Measurements from ENCODE around the gene SDF2L1.
"Not testable (repeated sequence)": the region's sequence is repeated elsewhere in the genome, so short reads cannot be mapped to it uniquely, and the experiment has no call there.

Gene SDF2L1

GRCh38 chr22:21637450-21637849 lies 4.7 kb upstream of the SDF2L1 start:
- not testable (repeated sequence) for DNase-seq

DNA sequence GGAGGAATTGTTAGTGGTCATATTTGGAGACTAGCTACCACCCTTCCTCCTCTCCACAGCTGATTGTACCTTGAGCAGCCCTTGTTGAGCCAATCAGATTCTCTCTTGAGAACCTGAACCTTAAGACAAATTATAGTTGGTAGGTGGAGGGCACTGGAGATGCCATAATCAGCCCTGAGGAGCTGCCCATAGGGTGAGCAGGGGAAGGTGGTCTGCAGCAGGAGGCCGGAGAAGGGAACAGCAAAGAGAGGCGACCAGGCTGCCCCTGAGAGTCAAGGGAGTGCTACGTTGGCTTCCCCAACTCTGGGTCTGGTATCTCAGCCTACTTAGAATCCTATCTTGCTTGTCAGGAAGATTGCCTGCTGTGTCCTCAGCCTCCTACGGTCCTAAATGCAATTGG lies 2.7 kb upstream of the SDF2L1 start:
- no peak for DNase-seq

DNA sequence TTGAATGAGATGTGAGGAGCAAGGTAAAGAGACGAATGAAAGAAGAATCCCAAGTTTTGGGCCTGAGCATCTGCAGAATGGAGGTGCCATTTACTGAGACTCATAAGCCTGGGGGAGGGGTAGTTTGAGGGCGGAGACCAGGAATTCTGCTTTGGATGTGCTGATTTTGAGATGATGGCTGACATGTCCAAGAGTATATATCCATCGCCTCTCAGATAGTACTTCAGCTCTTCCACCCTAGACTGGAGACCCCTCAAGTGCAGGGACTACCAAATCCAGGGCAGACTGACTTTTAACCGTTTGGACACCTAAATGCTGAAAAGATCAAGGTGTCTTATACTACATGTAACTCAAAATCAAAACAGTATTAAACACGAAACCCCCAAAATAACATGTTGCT lies 1.3 kb upstream of the SDF2L1 start:
- no peak for DNase-seq

DNA sequence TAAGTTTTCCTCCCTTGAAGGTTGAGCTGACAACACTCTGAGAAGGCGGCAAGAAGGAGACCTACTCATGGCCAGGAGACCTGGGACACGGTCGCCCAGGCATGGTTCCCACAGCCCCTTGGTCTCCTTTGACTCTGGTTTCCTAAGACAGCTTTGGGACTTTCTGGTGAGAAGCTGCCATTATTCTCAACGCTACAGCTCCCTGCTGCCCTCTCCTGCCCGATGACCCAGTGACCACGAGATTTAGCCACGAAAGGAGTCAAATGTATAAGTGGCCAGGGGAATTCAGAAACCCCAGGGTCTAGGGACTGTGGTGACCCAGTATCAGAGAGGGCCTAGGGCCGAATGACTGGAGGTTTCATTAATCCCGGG lies 699 bp upstream of the SDF2L1 start:
- DNase-seq = no peak

DNA sequence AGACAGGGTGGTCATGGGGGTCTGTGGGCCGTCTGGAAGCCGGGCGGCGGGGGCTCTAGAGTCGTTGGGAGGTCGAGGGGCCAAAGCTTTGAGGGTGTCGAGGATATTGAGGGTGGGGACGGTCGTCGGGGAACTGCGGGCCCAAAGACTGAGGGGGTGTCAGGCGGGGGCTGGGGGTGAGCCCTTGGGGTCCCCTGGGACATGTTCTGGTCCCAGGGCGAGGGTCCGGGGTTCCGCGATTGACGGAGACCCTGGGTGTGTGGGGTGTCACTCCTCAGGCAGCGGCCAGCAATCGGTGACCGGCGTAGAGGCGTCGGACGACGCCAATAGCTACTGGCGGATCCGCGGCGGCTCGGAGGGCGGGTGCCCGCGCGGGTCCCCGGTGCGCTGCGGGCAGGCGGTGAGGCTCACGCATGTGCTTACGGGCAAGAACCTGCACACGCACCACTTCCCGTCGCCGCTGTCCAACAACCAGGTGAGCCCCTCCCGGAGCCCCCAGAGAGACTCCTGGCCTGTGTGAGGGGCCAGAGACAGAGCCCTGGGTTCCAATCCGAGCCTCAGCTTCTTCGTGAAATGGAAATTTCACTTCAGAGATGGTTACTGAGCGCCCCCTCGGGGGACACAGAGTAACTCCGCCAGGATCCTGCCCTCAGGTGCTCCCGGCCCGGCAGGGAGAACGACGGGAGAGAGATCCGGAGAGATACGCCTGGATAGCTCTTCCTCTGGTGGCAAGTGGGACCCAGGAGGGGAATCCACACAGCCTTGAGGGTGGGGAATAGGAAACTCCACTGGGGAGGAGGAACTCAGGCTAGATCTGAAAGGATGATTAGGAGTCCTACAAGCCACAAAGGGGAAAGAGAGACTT lies 714 bp downstream of the SDF2L1 start:
- DNase-seq = peak; percentile 53

DNA sequence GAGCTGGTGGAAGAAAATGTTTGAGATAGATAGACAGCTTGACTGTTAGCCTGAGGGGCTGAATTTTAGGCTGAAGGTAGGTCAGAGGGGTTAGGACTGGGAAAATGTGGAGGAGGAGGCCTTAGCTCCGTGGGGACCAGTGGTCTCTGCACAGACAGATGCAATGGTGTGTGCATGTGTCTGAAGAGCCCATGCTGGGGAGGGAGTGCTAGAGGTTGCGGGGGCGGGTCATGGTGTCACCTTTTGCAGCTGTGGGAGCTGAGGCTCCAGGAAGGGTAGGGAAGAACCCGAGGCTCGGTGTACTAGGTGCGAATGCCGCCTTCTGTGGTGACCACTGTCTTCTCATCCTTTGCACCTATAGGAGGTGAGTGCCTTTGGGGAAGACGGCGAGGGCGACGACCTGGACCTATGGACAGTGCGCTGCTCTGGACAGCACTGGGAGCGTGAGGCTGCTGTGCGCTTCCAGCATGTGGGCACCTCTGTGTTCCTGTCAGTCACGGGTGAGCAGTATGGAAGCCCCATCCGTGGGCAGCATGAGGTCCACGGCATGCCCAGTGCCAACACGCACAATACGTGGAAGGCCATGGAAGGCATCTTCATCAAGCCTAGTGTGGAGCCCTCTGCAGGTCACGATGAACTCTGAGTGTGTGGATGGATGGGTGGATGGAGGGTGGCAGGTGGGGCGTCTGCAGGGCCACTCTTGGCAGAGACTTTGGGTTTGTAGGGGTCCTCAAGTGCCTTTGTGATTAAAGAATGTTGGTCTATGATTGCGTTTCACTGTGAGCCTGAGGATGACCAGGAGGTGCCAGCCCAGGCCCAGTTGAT lies 1.6 kb downstream of the SDF2L1 start:
- no peak for DNase-seq

GRCh38 chr22:21645513-21645912 lies 3.4 kb downstream of the SDF2L1 start:
- not testable (repeated sequence) for DNase-seq

DNA sequence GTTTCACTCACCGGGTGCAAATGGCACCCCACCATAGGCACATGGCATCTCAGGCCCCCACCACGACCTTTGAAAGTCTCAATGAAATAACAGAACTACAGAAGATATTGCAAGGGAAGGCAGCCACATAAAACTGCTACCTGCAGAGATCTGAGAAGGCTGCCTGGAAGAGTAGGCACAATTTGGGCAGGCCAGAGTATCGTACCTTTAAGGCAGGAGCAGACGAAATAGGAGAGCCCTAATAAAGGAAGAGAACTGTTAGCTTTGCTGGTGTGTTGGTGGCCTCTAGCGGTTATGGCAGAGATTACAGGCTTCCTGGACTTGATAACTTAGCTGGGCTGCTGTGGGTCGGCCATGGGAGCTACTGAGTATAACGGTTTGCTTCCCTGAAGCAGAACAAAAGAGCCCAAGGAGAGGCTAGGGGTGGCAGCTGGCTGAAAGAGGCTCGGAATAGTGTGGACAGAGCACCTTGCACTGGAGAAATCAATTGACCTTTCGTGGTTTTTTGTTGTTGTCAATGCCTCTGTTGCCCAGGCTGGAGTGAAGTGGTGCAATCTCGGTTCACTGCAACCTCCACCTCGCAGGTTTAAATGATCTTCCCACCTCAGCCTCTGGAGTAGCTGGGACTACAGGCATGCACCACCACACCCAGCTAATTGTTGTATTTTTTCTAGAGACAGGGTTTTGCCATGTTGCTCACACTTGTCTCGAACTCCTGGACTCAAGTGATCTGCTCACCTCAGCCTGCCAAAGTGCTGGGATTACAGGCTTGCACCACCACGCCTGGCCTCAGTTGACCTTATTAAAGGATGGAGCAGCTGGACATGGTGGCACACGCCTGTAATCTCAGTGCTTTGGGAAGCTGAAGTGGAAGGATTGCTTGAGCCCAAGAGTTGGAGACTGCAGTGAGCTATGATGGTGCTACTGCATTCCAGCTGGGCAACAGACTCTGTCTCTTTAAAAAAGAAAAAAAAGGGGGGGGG lies 4.8 kb downstream of the SDF2L1 start:
- DNase-seq = peak; percentile 66

DNA sequence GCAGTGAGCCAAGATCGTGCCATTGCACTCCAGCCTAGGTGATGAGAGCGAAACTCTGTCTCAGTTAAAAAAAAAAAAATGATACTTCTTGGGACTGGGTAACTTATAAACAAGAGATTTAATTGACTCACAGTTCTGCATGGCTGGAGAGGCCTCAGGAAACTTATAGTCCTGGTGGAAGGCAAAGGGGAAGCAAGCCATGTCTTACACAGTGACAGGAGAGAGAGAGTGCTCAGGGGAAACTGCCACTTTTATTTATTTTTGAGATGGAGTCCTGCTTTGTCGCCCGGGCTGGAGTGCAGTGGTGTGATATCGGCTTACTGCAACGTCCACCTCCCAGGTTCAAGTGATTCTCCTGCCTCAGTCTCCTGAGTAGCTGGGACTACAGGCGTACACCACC lies 8.2 kb downstream of the SDF2L1 start:
- no peak for DNase-seq

DNA sequence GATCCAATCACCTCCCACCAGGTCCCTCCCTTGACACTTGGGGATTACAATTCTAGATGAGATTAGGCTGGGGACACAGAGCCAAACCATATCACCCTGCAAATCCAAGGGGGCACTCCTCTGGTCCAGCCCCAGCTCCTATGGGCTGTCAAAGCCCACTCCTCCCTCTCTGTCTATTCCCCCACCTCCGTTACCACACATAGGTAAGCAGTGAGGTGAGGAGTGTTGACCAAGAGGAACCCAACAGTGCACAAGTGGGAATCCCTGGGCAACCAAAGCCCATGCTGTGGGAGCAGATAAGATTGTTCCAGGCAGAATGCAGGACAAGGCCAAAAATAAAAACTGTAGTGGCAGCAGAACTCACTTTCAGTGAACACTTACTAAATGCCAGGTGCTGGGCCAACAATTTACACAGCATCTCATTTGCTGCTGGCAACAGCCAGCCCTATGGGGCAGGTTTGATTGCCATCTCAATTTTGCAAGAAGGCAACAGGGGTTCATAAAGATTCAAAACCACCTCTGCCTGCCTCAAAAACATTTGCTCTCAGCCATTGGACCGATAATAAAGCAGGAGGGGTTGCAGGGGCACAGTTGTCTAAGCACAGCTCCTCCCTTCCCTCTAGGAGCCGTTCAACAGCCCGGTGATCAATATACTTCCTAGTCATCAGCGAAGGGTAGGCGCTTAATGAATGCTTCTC lies 8.9 kb downstream of the SDF2L1 start:
- DNase-seq = no peak

DNA sequence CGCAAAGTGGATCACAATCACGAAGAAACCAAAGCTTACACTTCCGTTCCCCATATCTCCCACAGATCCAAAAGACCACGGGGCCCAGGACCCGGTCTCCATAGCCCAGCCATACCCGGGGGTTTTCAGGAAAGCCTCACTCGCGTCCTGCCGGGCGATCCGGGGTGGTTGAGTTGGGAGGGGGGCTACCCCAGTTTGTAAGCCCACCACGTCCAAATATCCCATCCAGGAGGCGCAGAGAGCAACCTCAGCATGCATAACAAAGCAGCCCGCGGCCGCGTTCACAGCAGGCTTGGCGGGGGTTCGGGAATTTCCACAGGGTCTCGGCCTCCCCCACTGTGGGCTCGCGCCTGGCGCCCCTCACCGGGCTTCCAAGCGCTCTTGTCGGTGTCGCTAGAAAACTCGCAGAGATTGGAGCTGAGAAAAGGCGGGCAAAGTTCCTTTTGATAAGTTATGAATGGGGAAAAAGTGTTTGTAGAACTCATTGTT lies 9.5 kb downstream of the SDF2L1 start:
- DNase-seq = no peak

DNA sequence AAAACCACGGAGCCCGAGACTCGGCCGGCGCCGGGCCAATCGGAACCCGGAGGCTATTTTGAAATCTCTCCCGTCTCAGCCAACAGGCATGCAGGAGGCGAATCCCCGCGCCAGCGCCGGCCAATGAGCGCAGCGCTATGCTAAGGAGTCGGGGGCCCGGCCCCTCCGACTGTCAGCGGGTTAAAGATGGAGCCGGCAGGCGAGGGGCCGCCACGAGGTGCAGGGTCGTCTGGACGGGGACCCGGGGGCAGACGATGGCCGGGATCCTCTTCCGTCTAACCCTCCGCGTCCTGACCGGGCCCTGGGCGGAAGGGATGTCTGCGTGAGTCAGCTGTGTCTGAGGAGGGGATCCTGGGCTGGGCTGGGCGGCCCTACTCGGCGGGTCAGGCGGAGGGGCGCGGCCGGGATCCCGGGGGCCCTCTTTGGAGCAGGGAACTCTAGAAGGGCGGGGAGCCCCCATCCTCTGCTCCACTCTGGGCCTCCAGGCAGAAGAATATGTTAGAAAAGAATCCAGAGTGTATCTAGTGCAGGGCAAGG lies 10.0 kb downstream of the SDF2L1 start:
- peak; percentile 69 for DNase-seq

- DNase-seq = no peak
These were observed 10.7 kb downstream of the SDF2L1 start for GRCh38 chr22:21652547-21653545.

DNA sequence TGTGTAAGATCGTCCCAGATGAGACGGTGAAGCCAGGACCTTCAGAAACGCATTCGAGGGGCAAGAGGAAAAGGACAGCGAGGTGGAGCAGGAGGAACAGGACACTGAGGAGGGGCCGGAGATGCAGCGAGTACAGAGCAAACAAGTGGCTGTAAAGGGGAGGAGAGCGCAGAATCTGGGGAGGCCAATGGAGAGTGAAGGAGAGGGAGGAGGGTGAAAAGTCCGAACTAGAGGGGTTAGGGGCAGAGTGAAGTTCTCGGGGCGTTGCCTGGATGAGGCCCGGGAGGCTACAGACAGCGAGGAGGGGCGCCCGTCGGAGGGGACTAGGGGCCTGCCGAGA lies 14.9 kb downstream of the SDF2L1 start:
- DNase-seq = no peak

DNA sequence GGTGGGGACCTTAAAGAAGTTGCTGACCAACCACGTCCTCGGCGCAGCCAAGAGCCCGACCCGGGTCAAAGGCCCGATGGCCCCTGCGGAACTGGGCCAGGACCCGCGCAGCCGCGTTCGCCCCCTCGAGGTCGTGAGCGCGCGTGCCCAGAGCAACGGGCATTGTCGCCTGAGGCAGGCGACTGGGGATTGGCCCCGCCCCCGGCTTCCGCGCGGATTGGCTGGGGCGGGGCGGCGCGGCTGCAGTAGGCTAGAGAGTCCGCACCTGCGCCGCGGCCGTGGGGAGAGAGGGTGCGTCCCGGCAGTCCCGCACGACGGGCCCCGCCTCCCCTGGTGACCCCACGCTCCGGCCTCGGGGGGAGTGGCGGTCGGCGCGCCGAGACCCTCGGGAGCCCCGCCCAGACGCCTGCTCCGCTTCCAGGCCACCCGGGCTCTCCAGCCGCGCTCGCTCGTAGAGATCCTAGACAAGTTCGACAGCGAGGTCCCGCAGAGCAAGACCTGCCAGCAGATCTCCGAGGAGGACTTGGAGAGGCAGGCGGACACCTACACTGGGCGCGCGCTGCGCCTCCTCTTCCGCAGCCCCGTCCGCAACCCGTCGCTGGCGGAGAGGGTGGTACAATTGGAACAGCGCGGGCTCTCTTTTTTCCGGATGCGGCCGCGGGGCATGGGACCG lies 15.4 kb downstream of the SDF2L1 start:
- DNase-seq = peak; percentile 64

- DNase-seq = no peak
These were observed 17.9 kb downstream of the SDF2L1 start for GRCh38 chr22:21659864-21660525.

DNA sequence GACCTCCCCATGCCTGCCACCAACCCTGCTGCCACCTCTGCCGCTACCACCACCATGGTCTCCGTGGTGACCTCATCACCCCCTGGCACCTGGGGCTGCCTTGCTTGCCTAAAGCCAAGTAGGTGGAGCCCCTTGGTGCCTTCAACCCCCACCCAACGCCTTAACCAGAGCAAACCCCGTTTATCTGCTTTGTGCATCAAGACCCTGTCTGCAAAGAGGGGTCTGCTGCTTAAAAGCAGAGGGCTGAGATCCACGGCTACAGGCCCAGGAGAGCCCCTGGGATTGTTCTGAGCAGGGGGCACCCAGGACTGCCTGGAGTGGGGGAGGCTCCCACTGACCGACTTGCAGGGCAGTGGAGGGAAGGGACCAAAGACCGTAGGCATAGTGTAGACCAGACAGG lies 18.8 kb downstream of the SDF2L1 start:
- DNase-seq = no peak

DNA sequence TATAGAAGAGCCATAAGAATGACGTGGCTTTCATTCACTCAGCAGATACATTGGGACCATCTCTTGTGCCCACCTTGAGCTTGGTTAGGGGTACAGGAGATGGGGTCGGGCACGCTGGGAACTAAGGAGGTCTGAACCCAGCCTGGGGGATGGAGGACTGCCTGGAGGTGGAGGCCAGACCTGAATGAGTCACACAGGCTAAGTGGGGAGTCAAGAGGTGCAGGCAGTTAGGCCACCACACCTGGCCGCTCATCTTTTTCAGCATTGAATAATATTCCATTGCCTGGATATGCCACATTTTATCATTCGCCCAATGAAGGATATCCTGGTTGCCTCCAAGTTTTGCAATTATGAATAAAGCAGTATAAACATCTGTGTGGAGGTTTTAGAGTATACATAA lies 19.9 kb downstream of the SDF2L1 start:
- DNase-seq = no peak

DNA sequence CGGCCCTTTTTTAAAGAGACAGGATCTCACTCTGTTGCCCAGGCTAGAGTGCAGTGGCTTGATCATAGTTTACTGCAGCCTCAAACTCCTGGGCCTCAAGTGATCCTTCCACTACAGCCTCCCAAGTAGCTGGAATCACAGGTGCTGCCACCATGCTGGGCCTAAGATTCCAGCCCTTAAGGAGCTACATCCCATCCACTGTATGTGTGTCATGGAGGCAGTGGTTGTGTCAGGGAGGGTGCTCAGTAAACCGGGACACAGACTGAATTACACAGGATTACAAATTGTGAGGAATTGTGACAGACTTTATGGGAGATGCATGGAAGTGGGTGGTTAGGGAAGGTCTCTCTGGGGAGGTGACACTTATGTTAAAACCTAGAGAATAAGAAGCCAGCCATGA lies 21.6 kb downstream of the SDF2L1 start:
- DNase-seq = no peak

Data from activated effector memory CD4-positive, alpha-beta T cell treated with Interleukin-2 at 50 U/mL for 16 hours (primary cell).